ENCODE data around the gene PTEN. TPM values are rescaled to one million over a fixed set of nuclear protein-coding genes. Genes with fewer than 3 reads are reported as not detected.
"Not testable (repeated sequence)": the region's sequence is repeated elsewhere in the genome, so short reads cannot be mapped to it uniquely, and the experiment has no call there.

Gene PTEN
- total RNA-seq, 1 donor from 2014 or later, result 90.3 TPM

- peak overlapping the region; percentile 77 for H3K27ac ChIP-seq (ENCODE audit: low read depth, low read length)
- H3K4me2 ChIP-seq (ENCODE audit: low read length), result peak overlapping the region; percentile 100
- H3K9ac ChIP-seq (ENCODE audit: low read length), result peak overlapping the region; percentile 94
- H4K20me1 ChIP-seq (ENCODE audit: insufficient read depth, low read length), result peaks cover 24% of the 10 kb centered on the region
- Mint-ChIP-seq H3K4me3 (ENCODE audit: unreplicated experiment) (peak overlapping the region; percentile 99), H3K36me3 (ENCODE audit: low read depth, unreplicated experiment) (no peaks in the 10 kb centered on the region), H3K4me1 (ENCODE audit: low read depth, unreplicated experiment) (peaks cover 11% of the 10 kb centered on the region), H3K9me3 (ENCODE audit: unreplicated experiment) (no peaks in the 10 kb centered on the region), H3K27me3 (ENCODE audit: low read depth, unreplicated experiment) (no peaks in the 10 kb centered on the region), H3K27ac (ENCODE audit: unreplicated experiment) (peak overlapping the region; percentile 73)
- no peaks in the 10 kb centered on the region for H3K36me3 ChIP-seq (ENCODE audit: insufficient read depth, low read length)
- peaks cover 9% of the 10 kb centered on the region for H3K4me1 ChIP-seq (ENCODE audit: insufficient read depth, low read length)
- H3K79me2 ChIP-seq (ENCODE audit: insufficient read depth, low read length), result peaks cover 28% of the 10 kb centered on the region
- no peak for FAIRE-seq
- no peaks in the 10 kb centered on the region for H3K27me3 ChIP-seq (ENCODE audit: insufficient read depth, low read length)
- H2AFZ ChIP-seq (ENCODE audit: low read depth, low read length), result peak overlapping the region; percentile 98
- H3K9me3 ChIP-seq (ENCODE audit: insufficient read depth, low read depth, low read length), result no peaks in the 10 kb centered on the region
- TF ChIP-seq CTCF (IDR thresholded peaks at IDR 0.05; ENCODE audit: insufficient read depth, low read depth, low read length) (no peak), EZH2 (IDR thresholded peaks at IDR 0.05; ENCODE audit: insufficient read depth, low read length) (no peak)
- H3K4me3 ChIP-seq (ENCODE audit: insufficient read depth, low read depth, low read length), result peak overlapping the region; percentile 97
- peak; percentile 84 for DNase-seq (ENCODE audit: low read depth)
These were observed 1.9 kb upstream of the PTEN start for GRCh38 chr10:87861566-87861952.

GRCh38 chr10:87861953-87862678 is 1.3 kb upstream of the PTEN start:
- peak overlapping the region; percentile 94 for H3K9ac ChIP-seq (ENCODE audit: low read length)
- Mint-ChIP-seq H3K27me3 (ENCODE audit: low read depth, unreplicated experiment) (no peaks in the 10 kb centered on the region), H3K4me3 (ENCODE audit: unreplicated experiment) (peak overlapping the region; percentile 99), H3K4me1 (ENCODE audit: low read depth, unreplicated experiment) (peaks cover 11% of the 10 kb centered on the region), H3K27ac (ENCODE audit: unreplicated experiment) (peak overlapping the region; percentile 99), H3K9me3 (ENCODE audit: unreplicated experiment) (no peaks in the 10 kb centered on the region), H3K36me3 (ENCODE audit: low read depth, unreplicated experiment) (no peaks in the 10 kb centered on the region)
- no peaks in the 10 kb centered on the region for H3K36me3 ChIP-seq (ENCODE audit: insufficient read depth, low read length)
- peak overlapping the region; percentile 97 for H3K4me3 ChIP-seq (ENCODE audit: insufficient read depth, low read depth, low read length)
- FAIRE-seq, result no peak
- H3K4me2 ChIP-seq (ENCODE audit: low read length), result peak overlapping the region; percentile 100
- H2AFZ ChIP-seq (ENCODE audit: low read depth, low read length), result peak overlapping the region; percentile 98
- H3K9me3 ChIP-seq (ENCODE audit: insufficient read depth, low read depth, low read length), result no peaks in the 10 kb centered on the region
- peaks cover 30% of the 10 kb centered on the region for H4K20me1 ChIP-seq (ENCODE audit: insufficient read depth, low read length)
- H3K79me2 ChIP-seq (ENCODE audit: insufficient read depth, low read length), result peaks cover 33% of the 10 kb centered on the region
- DNase-seq (ENCODE audit: low read depth), result peak; percentile 98
- peaks cover 9% of the 10 kb centered on the region for H3K4me1 ChIP-seq (ENCODE audit: insufficient read depth, low read length)
- no peaks in the 10 kb centered on the region for H3K27me3 ChIP-seq (ENCODE audit: insufficient read depth, low read length)
- peak overlapping the region; percentile 77 for H3K27ac ChIP-seq (ENCODE audit: low read depth, low read length)
- no peak for TF ChIP-seq EZH2 (IDR thresholded peaks at IDR 0.05; ENCODE audit: insufficient read depth, low read length)
- no peak for TF ChIP-seq CTCF (IDR thresholded peaks at IDR 0.05; ENCODE audit: insufficient read depth, low read depth, low read length)

- Mint-ChIP-seq H3K4me1 (ENCODE audit: low read depth, unreplicated experiment) (peaks cover 11% of the 10 kb centered on the region), H3K27ac (ENCODE audit: unreplicated experiment) (peak overlapping the region; percentile 99), H3K36me3 (ENCODE audit: low read depth, unreplicated experiment) (no peaks in the 10 kb centered on the region), H3K4me3 (ENCODE audit: unreplicated experiment) (peak overlapping the region; percentile 99), H3K27me3 (ENCODE audit: low read depth, unreplicated experiment) (no peaks in the 10 kb centered on the region), H3K9me3 (ENCODE audit: unreplicated experiment) (no peaks in the 10 kb centered on the region)
- TF ChIP-seq EZH2 (IDR thresholded peaks at IDR 0.05; ENCODE audit: insufficient read depth, low read length), result no peak
- TF ChIP-seq CTCF (IDR thresholded peaks at IDR 0.05; ENCODE audit: insufficient read depth, low read depth, low read length), result no peak
- peak overlapping the region; percentile 98 for H2AFZ ChIP-seq (ENCODE audit: low read depth, low read length)
- H3K9ac ChIP-seq (ENCODE audit: low read length), result peak overlapping the region; percentile 94
- H3K27me3 ChIP-seq (ENCODE audit: insufficient read depth, low read length), result no peaks in the 10 kb centered on the region
- H3K27ac ChIP-seq (ENCODE audit: low read depth, low read length), result peak overlapping the region; percentile 77
- no peaks in the 10 kb centered on the region for H3K9me3 ChIP-seq (ENCODE audit: insufficient read depth, low read depth, low read length)
- H3K4me2 ChIP-seq (ENCODE audit: low read length), result peak overlapping the region; percentile 100
- peak overlapping the region; percentile 97 for H3K4me3 ChIP-seq (ENCODE audit: insufficient read depth, low read depth, low read length)
- H4K20me1 ChIP-seq (ENCODE audit: insufficient read depth, low read length), result peaks cover 34% of the 10 kb centered on the region
- peaks cover 39% of the 10 kb centered on the region for H3K79me2 ChIP-seq (ENCODE audit: insufficient read depth, low read length)
- FAIRE-seq (no peak), DNase-seq (ENCODE audit: low read depth) (no peak)
- H3K36me3 ChIP-seq (ENCODE audit: insufficient read depth, low read length), result no peaks in the 10 kb centered on the region
- peaks cover 9% of the 10 kb centered on the region for H3K4me1 ChIP-seq (ENCODE audit: insufficient read depth, low read length)
These were observed 759 bp upstream of the PTEN start for GRCh38 chr10:87862679-87863052.

- H3K79me2 ChIP-seq (ENCODE audit: insufficient read depth, low read length), result peaks cover 52% of the 10 kb centered on the region
- not testable (repeated sequence) for DNase-seq (ENCODE audit: low read depth)
These were observed 598 bp downstream of the PTEN start for GRCh38 chr10:87863951-87864495.

More at GRCh38 chr10:87863951-87864495, 598 bp downstream of the PTEN start:
- not testable (repeated sequence) for H3K27me3 Mint-ChIP-seq (ENCODE audit: low read depth, unreplicated experiment); H2AFZ ChIP-seq (ENCODE audit: low read depth, low read length); FAIRE-seq; H3K36me3 Mint-ChIP-seq (ENCODE audit: low read depth, unreplicated experiment); H3K36me3 ChIP-seq (ENCODE audit: insufficient read depth, low read length); H3K4me1 ChIP-seq (ENCODE audit: insufficient read depth, low read length); H3K9me3 ChIP-seq (ENCODE audit: insufficient read depth, low read depth, low read length); H3K9me3 Mint-ChIP-seq (ENCODE audit: unreplicated experiment); H3K27me3 ChIP-seq (ENCODE audit: insufficient read depth, low read length)
- H3K27ac Mint-ChIP-seq (ENCODE audit: unreplicated experiment), result peak overlapping the region; percentile 91
- Histone ChIP-seq H4K20me1 (ENCODE audit: insufficient read depth, low read length) (peaks cover 48% of the 10 kb centered on the region), H3K4me3 (ENCODE audit: insufficient read depth, low read depth, low read length) (peak overlapping the region; percentile 99), H3K27ac (ENCODE audit: low read depth, low read length) (peak overlapping the region; percentile 77), H3K9ac (ENCODE audit: low read length) (peak overlapping the region; percentile 94), H3K4me2 (ENCODE audit: low read length) (peak overlapping the region; percentile 100)
- peak overlapping the region; percentile 96 for H3K4me3 Mint-ChIP-seq (ENCODE audit: unreplicated experiment)
- peaks cover 17% of the 10 kb centered on the region for H3K4me1 Mint-ChIP-seq (ENCODE audit: low read depth, unreplicated experiment)
